AG09309 (cell line): Measurements from ENCODE around the gene CDK4.
"Not testable (repeated sequence)": the region's sequence is repeated elsewhere in the genome, so short reads cannot be mapped to it uniquely, and the experiment has no call there.

Experiments used
- DNase-seq: peaks from one replicate; pipeline ENCODE4 v3.0.0-alpha.2; 2010; ENCODE audit warnings: low read depth
- H3K4me3 ChIP-seq: 2 replicates; pipeline ENCODE4 v1.5.1; 2011; ENCODE audit warnings: mild to moderate bottlenecking, low read depth, low read length, moderate library complexity; ENCODE audit not compliant: control insufficient read depth
- CTCF ChIP-seq: IDR thresholded peaks from 2 replicates; pipeline ENCODE4 v1.5.1; 2011; ENCODE audit warnings: mild to moderate bottlenecking, low read depth, low read length, inconsistent platforms; ENCODE audit not compliant: insufficient read depth, control insufficient read depth; ENCODE audit errors: missing control alignments

CDK4 gene

GRCh38 chr12:57719777-57720605 lies 32.1 kb downstream of the CDK4 start:
- no peak overlapping the region for H3K4me3 ChIP-seq
- DNase-seq, result no peak
- no peak for TF ChIP-seq CTCF

- no peak overlapping the region for H3K4me3 ChIP-seq
- no peak for DNase-seq
- no peak for TF ChIP-seq CTCF
Measured at GRCh38 chr12:57718641-57719528, 33.2 kb downstream of the CDK4 start.

- no peak for DNase-seq
- no peak for TF ChIP-seq CTCF
- no peak overlapping the region for H3K4me3 ChIP-seq
Measured at GRCh38 chr12:57717846-57718640, 34.1 kb downstream of the CDK4 start.

- DNase-seq, result no peak
- no peak overlapping the region for H3K4me3 ChIP-seq
- TF ChIP-seq CTCF, result no peak
Measured at GRCh38 chr12:57717131-57717530, 35.0 kb downstream of the CDK4 start.

GRCh38 chr12:57716305-57716704 lies 35.8 kb downstream of the CDK4 start:
- no peak for TF ChIP-seq CTCF
- no peak for DNase-seq

GRCh38 chr12:57715786-57716185 lies 36.3 kb downstream of the CDK4 start:
- TF ChIP-seq CTCF, result no peak
- DNase-seq, result no peak
- H3K4me3 ChIP-seq, result no peak overlapping the region

More at GRCh38 chr12:57716305-57716704, 35.8 kb downstream of the CDK4 start:
- H3K4me3 ChIP-seq, result no peak overlapping the region

- not testable (repeated sequence) for DNase-seq, H3K4me3 ChIP-seq
Measured at GRCh38 chr12:57715036-57715748, 36.9 kb downstream of the CDK4 start.
